GM10266 (cell line): ENCODE measurements around the gene SMG6.

Source experiments
- DNase-seq: peaks from one replicate; pipeline ENCODE4 v3.0.0; 2012; ENCODE audit errors: extremely low spot score
- TF ChIP-seq, protein P1 (sequence below): IDR thresholded peaks from 2 replicates; pipeline ENCODE4 v1.5.1; 2012; ENCODE audit warnings: mild to moderate bottlenecking, low read depth; ENCODE audit not compliant: control insufficient read depth, insufficient read depth; ENCODE audit errors: missing control alignments

SMG6 gene

DNA sequence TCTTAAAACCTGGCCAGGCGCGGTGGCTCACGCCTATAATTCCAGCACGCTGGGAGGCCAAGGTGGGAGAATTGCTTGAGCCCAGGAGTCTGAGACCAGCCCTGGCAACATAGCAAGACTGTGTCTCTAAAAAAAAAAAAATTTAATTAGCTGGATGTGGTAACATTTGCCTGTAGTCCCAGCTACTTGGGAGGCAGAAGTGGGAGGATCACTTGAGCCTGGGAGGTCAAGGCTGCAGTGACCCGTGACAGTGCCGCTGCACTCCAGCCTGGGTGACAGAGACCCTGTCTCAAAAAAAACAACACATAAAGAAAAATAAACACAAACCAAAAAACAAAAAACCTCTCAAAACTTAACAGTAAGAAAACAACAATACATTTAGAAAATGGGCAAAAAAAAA, 106.3 kb downstream of the SMG6 start:
- TF ChIP-seq, protein P1, sequence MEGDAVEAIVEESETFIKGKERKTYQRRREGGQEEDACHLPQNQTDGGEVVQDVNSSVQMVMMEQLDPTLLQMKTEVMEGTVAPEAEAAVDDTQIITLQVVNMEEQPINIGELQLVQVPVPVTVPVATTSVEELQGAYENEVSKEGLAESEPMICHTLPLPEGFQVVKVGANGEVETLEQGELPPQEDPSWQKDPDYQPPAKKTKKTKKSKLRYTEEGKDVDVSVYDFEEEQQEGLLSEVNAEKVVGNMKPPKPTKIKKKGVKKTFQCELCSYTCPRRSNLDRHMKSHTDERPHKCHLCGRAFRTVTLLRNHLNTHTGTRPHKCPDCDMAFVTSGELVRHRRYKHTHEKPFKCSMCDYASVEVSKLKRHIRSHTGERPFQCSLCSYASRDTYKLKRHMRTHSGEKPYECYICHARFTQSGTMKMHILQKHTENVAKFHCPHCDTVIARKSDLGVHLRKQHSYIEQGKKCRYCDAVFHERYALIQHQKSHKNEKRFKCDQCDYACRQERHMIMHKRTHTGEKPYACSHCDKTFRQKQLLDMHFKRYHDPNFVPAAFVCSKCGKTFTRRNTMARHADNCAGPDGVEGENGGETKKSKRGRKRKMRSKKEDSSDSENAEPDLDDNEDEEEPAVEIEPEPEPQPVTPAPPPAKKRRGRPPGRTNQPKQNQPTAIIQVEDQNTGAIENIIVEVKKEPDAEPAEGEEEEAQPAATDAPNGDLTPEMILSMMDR: no peak

DNA sequence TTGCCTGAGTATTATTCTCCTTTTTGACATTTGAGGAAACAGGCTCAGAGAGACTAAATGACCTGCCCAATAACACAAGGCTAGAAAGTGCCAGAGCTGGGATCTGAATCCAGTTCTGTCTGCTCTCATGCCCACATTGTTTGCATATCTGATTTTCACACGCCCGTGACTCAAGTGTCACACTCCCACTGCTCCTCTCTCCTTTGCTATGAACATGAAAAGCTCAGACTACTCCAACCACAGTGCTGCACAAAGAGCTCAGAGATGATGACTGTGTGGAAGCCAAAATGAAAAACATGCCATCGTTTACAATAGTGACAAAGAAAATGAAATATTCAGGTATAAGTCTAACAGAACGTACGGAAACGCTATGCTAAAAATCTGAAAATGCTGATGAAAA, 107.9 kb downstream of the SMG6 start:
- DNase-seq: peak; percentile 16
- TF ChIP-seq, protein P1: no peak

More for the DNA sequence above, 106.3 kb downstream of the SMG6 start:
- DNase-seq: no peak

DNA sequence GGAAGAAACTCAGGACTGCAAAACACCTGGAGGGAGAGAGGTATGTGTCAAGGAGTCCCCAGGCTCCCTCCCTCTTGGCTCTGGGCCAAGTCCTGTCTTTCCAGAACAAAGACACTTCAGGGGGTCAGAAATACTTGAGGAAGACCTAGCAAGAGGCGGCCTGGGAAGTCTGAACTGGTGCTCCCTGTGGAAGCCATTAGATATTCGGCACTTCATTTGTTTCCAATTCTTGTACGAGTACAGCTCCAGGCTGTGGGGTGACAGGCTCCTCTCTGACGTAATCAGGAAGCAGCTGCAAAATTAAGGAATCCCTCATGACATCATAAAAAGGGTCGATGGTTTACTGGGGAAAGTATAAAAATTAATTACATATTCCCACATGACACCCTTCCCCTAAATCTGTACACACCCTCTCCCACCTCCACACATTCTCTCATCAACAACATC, 108.7 kb downstream of the SMG6 start:
- DNase-seq: no peak
- TF ChIP-seq, protein P1: no peak

DNA sequence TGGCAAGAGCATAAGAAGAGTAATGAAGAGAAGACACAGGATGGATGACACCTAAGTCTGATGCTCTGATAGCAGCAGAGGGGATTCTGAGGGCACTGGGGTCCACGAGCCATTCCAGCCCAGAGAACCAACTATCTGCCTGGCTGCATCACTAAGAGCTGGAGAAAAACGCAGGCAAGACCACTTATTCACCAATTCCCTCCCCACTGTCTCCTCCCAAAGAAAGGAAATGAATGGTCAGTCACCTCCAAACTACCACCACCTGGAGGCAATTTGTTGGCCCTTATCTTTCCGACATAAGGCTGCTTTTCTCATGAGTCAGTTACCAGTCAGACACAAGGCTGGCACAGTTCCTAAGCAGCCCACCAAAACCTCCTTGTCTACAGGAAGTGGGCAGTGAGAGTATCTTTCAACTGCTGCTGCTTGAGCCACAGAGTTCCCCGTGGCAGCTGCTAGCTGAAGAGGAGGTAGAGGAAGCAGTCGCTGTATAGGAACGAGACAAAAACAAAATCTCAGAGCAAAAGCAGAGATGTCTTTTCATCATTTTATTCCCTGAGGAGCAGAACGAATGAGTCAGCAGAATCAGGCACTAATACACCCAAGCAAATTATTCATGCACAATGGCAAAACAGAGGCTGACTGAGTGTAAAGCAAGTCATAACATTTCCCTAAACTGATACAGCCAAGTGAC, 111.1 kb downstream of the SMG6 start:
- TF ChIP-seq, protein P1: no peak
- peak; percentile 20 for DNase-seq

DNA sequence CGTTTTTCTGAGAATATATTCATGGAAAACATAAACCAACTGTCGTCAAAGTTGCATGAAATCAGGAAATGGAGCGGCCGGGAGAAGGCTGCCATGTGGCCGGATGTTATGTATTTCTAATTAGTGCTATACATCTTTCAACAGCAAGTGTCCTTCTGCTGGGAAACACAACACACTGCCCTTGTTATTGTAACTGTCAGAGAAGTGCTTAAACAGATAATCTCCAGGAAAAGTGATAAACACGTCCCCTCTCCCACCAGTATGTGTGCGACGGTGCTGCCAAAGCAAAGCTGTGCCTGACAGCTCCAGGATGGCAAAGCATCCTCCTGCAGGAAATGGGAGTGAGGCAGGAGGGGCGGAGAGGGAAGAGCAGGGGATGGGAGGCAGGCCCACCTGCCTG, 111.8 kb downstream of the SMG6 start:
- TF ChIP-seq, protein P1: no peak
- no peak for DNase-seq

DNA sequence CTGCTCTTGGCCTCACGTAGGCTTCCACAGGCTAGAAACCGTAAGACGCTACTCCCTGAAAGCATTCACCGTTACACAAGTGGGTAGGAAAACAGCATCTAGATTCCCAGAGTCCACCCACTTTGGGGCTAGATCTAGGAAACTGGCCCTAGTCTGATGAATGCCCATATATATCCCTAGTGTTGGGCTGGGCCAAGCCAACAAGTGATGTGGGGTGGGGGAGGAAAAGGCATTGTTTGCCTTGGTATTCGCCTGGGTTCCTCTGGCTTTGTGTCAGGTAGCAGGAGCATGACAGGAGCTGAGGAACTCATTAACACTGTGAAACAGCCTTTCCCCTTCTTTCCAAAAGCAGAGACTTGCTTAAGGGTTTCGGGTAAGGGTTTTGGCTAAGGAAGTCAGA, 112.4 kb downstream of the SMG6 start:
- TF ChIP-seq, protein P1: no peak

DNA sequence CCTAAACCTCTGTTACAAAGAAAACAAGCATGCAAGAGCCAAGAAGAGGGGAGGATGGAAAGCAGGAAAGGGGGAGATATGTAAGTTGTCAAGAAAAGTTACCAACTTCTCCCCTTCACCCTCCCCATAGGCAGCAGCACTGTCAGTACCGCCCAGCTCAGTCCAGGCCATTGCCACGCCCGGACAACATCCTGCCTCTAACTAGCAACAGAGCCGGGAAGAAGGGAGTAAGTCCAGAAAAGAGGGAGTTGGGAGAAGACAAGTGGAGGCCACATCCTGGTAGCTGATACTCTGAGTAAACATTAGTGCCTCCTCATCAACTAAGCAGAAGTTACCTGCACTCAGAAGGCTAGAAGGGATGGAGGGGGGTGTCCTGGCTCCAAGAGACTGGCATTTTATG, 113.6 kb downstream of the SMG6 start:
- no peak for DNase-seq

More for the DNA sequence above, 112.4 kb downstream of the SMG6 start:
- no peak for DNase-seq

More for the DNA sequence above, 113.6 kb downstream of the SMG6 start:
- TF ChIP-seq, protein P1: no peak
